Measurements from ENCODE around the gene IL21.

- TF ChIP-seq, protein P1, sequence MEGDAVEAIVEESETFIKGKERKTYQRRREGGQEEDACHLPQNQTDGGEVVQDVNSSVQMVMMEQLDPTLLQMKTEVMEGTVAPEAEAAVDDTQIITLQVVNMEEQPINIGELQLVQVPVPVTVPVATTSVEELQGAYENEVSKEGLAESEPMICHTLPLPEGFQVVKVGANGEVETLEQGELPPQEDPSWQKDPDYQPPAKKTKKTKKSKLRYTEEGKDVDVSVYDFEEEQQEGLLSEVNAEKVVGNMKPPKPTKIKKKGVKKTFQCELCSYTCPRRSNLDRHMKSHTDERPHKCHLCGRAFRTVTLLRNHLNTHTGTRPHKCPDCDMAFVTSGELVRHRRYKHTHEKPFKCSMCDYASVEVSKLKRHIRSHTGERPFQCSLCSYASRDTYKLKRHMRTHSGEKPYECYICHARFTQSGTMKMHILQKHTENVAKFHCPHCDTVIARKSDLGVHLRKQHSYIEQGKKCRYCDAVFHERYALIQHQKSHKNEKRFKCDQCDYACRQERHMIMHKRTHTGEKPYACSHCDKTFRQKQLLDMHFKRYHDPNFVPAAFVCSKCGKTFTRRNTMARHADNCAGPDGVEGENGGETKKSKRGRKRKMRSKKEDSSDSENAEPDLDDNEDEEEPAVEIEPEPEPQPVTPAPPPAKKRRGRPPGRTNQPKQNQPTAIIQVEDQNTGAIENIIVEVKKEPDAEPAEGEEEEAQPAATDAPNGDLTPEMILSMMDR (IDR thresholded peaks at IDR 0.05) = no peak
- TF ChIP-seq ZNF281 (CRISPR knock-in tag; IDR thresholded peaks at IDR 0.05) (no peak), GRHL2 (CRISPR knock-in tag; IDR thresholded peaks at IDR 0.05; ENCODE audit: insufficient replicate concordance, severe bottlenecking) (no peak), FOXP1 (CRISPR knock-in tag; IDR thresholded peaks at IDR 0.05; ENCODE audit: borderline replicate concordance) (no peak), NR1H2 (CRISPR knock-in tag; IDR thresholded peaks at IDR 0.05) (no peak)
- TF ChIP-seq, protein P2, sequence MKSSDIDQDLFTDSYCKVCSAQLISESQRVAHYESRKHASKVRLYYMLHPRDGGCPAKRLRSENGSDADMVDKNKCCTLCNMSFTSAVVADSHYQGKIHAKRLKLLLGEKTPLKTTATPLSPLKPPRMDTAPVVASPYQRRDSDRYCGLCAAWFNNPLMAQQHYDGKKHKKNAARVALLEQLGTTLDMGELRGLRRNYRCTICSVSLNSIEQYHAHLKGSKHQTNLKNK (CRISPR knock-in tag; IDR thresholded peaks at IDR 0.05) = no peak
Observed at GRCh38 chr4:122623637-122624166, 2.8 kb upstream of the IL21 start.
